Adipocyte (in vitro differentiated cells): ENCODE results near the gene SLC9A9.

Source experiments
- DNase-seq: peaks from one replicate; pipeline ENCODE4 v3.0.0-alpha.2; 2015; ENCODE audit warnings: low read depth
- H3K27me3 ChIP-seq: replicated peaks from 2 replicates; pipeline ENCODE4 v1.7.0; 2013; ENCODE audit warnings: mild to moderate bottlenecking, low read length, moderate library complexity; ENCODE audit not compliant: control insufficient read depth, insufficient read depth
- H3K36me3 ChIP-seq: 2 replicates; pipeline ENCODE4 v1.7.0; 2013; ENCODE audit warnings: low read length, mild to moderate bottlenecking, moderate library complexity; ENCODE audit not compliant: control insufficient read depth, insufficient read depth, severe bottlenecking
- H3K4me1 ChIP-seq: 2 replicates; pipeline ENCODE4 v1.7.0; 2013; ENCODE audit warnings: mild to moderate bottlenecking, low read length, moderate library complexity; ENCODE audit not compliant: control insufficient read depth, insufficient read depth
- H3K4me3 ChIP-seq: 2 replicates; pipeline ENCODE4 v1.7.0; 2013; ENCODE audit warnings: mild to moderate bottlenecking, low read length, moderate library complexity
- H3K9ac ChIP-seq: 2 replicates; pipeline ENCODE4 v1.7.0; 2013; ENCODE audit warnings: mild to moderate bottlenecking, low read length, moderate library complexity
- H3K9me3 ChIP-seq: 2 replicates; pipeline ENCODE4 v1.7.0; 2013; ENCODE audit warnings: mild to moderate bottlenecking, low read length, moderate library complexity; ENCODE audit not compliant: control insufficient read depth

The SLC9A9 gene

GRCh38 chr3:143604402-143605185 lies 243.7 kb downstream of the SLC9A9 start:
- Histone ChIP-seq H3K4me1 (peaks cover 35% of the 10 kb centered on the region), H3K9me3 (no peaks in the 10 kb centered on the region), H3K36me3 (no peaks in the 10 kb centered on the region), H3K27me3 (no peaks in the 10 kb centered on the region), H3K9ac (no peak overlapping the region), H3K4me3 (no peak overlapping the region)
- DNase-seq, result no peak

- no peaks in the 10 kb centered on the region for H3K36me3 ChIP-seq
- no peak for DNase-seq
- no peak overlapping the region for H3K9ac ChIP-seq
- no peaks in the 10 kb centered on the region for H3K9me3 ChIP-seq
- no peaks in the 10 kb centered on the region for H3K27me3 ChIP-seq
- peaks cover 27% of the 10 kb centered on the region for H3K4me1 ChIP-seq
- H3K4me3 ChIP-seq, result no peak overlapping the region
Observed at GRCh38 chr3:143603774-143604173, 244.5 kb downstream of the SLC9A9 start.

GRCh38 chr3:143601723-143602484 lies 246.4 kb downstream of the SLC9A9 start:
- Histone ChIP-seq H3K9ac (no peak overlapping the region), H3K36me3 (no peaks in the 10 kb centered on the region), H3K27me3 (no peaks in the 10 kb centered on the region), H3K4me1 (peaks cover 17% of the 10 kb centered on the region), H3K4me3 (no peak overlapping the region), H3K9me3 (no peaks in the 10 kb centered on the region)
- no peak for DNase-seq

GRCh38 chr3:143600756-143601718 lies 247.2 kb downstream of the SLC9A9 start:
- no peak for DNase-seq
- Histone ChIP-seq H3K27me3 (no peaks in the 10 kb centered on the region), H3K36me3 (no peaks in the 10 kb centered on the region), H3K9me3 (no peaks in the 10 kb centered on the region), H3K4me3 (no peak overlapping the region), H3K4me1 (peaks cover 17% of the 10 kb centered on the region), H3K9ac (no peak overlapping the region)

- no peaks in the 10 kb centered on the region for H3K36me3 ChIP-seq
- DNase-seq, result no peak
- no peak overlapping the region for H3K4me3 ChIP-seq
Observed at GRCh38 chr3:143597774-143598652, 250.3 kb downstream of the SLC9A9 start.

GRCh38 chr3:143596957-143597642 lies 251.2 kb downstream of the SLC9A9 start:
- Histone ChIP-seq H3K4me1 (peaks cover 26% of the 10 kb centered on the region), H3K36me3 (no peaks in the 10 kb centered on the region), H3K4me3 (no peak overlapping the region), H3K27me3 (no peaks in the 10 kb centered on the region), H3K9me3 (no peaks in the 10 kb centered on the region), H3K9ac (no peak overlapping the region)
- no peak for DNase-seq

More at GRCh38 chr3:143597774-143598652, 250.3 kb downstream of the SLC9A9 start:
- Histone ChIP-seq H3K4me1 (peaks cover 26% of the 10 kb centered on the region), H3K9me3 (no peaks in the 10 kb centered on the region), H3K9ac (no peak overlapping the region), H3K27me3 (no peaks in the 10 kb centered on the region)

GRCh38 chr3:143595456-143596077 lies 252.7 kb downstream of the SLC9A9 start:
- H3K9ac ChIP-seq, result no peak overlapping the region
- no peaks in the 10 kb centered on the region for H3K9me3 ChIP-seq
- H3K36me3 ChIP-seq, result no peaks in the 10 kb centered on the region
- no peaks in the 10 kb centered on the region for H3K27me3 ChIP-seq
- no peak for DNase-seq
- H3K4me3 ChIP-seq, result no peak overlapping the region
- peaks cover 17% of the 10 kb centered on the region for H3K4me1 ChIP-seq

GRCh38 chr3:143594206-143594605 lies 254.1 kb downstream of the SLC9A9 start:
- Histone ChIP-seq H3K36me3 (no peaks in the 10 kb centered on the region), H3K9ac (no peak overlapping the region), H3K27me3 (no peaks in the 10 kb centered on the region), H3K4me1 (peaks cover 17% of the 10 kb centered on the region), H3K4me3 (no peak overlapping the region), H3K9me3 (no peaks in the 10 kb centered on the region)
- no peak for DNase-seq

- H3K9ac ChIP-seq, result no peak overlapping the region
- no peaks in the 10 kb centered on the region for H3K36me3 ChIP-seq
- peaks cover 32% of the 10 kb centered on the region for H3K4me1 ChIP-seq
- no peaks in the 10 kb centered on the region for H3K27me3 ChIP-seq
- H3K9me3 ChIP-seq, result no peaks in the 10 kb centered on the region
- no peak overlapping the region for H3K4me3 ChIP-seq
- no peak for DNase-seq
Observed at GRCh38 chr3:143590660-143591059, 257.6 kb downstream of the SLC9A9 start.
